SK-N-SH (cell line): ENCODE measurements around the gene CLTCL1.

Source experiments
- ELF1 ChIP-seq: IDR thresholded peaks from 2 replicates; pipeline ENCODE4 v1.4.0; 2012
- JUND ChIP-seq: IDR thresholded peaks from 2 replicates; pipeline ENCODE4 v1.4.0; 2012
- NRF1 ChIP-seq: IDR thresholded peaks from 2 replicates; pipeline ENCODE4 v1.6.1; 2012; ENCODE audit warnings: low read depth, mild to moderate bottlenecking, low read length
- POLR2AphosphoS5 ChIP-seq: IDR thresholded peaks from 2 replicates; pipeline ENCODE4 v1.6.1; 2012; ENCODE audit warnings: low read depth, low read length
- TCF12 ChIP-seq: IDR thresholded peaks from 2 replicates; pipeline ENCODE4 v1.4.0; 2012
- TF ChIP-seq, protein P1 (sequence below): fragments of 200-600 bp; sonication (generic); IDR thresholded peaks from 2 replicates; pipeline ENCODE4 v1.6.1; 2017; ENCODE audit warnings: antibody characterized with exemption, mild to moderate bottlenecking, moderate library complexity
- TF ChIP-seq, protein P2 (sequence below): IDR thresholded peaks from 2 replicates; pipeline ENCODE4 v1.4.0; 2012; ENCODE audit warnings: low read depth

DNA sequence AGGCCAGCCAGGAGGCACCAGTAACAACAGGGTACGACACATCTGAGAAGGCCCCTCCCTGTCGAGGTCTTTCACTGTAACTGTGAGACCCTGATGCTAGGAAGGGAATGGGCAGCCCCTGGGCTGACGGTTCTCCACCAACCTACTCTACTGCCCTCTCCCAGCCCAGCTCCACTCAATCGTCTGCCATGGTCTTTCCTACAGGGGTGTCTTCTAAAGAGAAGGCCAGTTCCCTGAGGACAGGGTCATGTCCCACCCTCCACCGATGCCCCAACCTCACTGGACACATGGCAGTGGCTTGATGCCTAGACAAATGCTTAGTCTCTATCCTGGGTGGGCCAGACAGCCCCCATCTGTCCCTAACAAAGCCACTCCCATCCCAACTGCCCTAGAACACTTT is 67.0 kb downstream of the CLTCL1 start:
- TF ChIP-seq, protein P1, sequence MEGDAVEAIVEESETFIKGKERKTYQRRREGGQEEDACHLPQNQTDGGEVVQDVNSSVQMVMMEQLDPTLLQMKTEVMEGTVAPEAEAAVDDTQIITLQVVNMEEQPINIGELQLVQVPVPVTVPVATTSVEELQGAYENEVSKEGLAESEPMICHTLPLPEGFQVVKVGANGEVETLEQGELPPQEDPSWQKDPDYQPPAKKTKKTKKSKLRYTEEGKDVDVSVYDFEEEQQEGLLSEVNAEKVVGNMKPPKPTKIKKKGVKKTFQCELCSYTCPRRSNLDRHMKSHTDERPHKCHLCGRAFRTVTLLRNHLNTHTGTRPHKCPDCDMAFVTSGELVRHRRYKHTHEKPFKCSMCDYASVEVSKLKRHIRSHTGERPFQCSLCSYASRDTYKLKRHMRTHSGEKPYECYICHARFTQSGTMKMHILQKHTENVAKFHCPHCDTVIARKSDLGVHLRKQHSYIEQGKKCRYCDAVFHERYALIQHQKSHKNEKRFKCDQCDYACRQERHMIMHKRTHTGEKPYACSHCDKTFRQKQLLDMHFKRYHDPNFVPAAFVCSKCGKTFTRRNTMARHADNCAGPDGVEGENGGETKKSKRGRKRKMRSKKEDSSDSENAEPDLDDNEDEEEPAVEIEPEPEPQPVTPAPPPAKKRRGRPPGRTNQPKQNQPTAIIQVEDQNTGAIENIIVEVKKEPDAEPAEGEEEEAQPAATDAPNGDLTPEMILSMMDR = no peak
- TF ChIP-seq, protein P2, sequence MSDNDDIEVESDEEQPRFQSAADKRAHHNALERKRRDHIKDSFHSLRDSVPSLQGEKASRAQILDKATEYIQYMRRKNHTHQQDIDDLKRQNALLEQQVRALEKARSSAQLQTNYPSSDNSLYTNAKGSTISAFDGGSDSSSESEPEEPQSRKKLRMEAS = no peak
- no peak for TF ChIP-seq POLR2AphosphoS5
- no peak for TF ChIP-seq TCF12
- TF ChIP-seq JUND = no peak
- TF ChIP-seq NRF1 = no peak
- no peak for TF ChIP-seq ELF1
